GM18499 (cell line): ENCODE measurements around the gene PIH1D1.
"Not testable (repeated sequence)": the region's sequence is repeated elsewhere in the genome, so short reads cannot be mapped to it uniquely, and the experiment has no call there.

Experiments used
- ATAC-seq: cut with Tn5 transposase; IDR thresholded peaks from one replicate; pipeline ENCODE4 v1.9.1; 2021; ENCODE audit warnings: moderate number of reproducible peaks; ENCODE audit not compliant: insufficient read depth, unreplicated experiment

Gene PIH1D1

GRCh38 chr19:49481020-49481683, 29.5 kb upstream of the PIH1D1 start:
- ATAC-seq: no peak

DNA sequence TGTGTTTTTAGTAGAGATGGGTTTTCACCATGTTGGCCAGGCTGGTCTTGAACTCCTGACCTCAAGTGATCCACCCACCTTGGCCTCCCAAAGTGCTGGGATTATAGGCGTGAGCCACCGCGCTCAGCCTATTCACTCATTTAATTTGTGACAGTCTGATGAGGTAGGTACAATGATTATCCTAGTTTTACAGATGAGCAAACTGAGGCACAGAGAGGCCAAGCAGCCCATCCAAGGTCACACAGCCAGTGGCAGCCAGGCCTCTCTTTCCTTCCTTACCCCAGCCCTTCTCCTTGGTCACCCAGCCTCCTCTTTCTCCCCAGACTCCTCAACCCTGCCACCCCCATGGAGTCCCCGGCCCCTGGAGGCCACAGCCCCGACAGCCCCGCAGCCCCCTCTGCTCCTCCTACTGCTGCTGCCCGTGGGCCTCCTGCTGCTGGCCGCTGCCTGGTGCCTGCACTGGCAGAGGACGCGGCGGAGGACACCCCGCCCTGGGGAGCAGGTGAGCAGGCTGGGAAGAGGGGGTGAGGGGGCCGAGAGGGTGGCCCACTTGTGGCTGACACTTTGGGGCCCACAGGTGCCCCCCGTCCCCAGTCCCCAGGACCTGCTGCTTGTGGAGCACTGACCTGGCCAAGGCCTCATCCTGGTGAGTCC, 28.5 kb upstream of the PIH1D1 start:
- no peak for ATAC-seq

DNA sequence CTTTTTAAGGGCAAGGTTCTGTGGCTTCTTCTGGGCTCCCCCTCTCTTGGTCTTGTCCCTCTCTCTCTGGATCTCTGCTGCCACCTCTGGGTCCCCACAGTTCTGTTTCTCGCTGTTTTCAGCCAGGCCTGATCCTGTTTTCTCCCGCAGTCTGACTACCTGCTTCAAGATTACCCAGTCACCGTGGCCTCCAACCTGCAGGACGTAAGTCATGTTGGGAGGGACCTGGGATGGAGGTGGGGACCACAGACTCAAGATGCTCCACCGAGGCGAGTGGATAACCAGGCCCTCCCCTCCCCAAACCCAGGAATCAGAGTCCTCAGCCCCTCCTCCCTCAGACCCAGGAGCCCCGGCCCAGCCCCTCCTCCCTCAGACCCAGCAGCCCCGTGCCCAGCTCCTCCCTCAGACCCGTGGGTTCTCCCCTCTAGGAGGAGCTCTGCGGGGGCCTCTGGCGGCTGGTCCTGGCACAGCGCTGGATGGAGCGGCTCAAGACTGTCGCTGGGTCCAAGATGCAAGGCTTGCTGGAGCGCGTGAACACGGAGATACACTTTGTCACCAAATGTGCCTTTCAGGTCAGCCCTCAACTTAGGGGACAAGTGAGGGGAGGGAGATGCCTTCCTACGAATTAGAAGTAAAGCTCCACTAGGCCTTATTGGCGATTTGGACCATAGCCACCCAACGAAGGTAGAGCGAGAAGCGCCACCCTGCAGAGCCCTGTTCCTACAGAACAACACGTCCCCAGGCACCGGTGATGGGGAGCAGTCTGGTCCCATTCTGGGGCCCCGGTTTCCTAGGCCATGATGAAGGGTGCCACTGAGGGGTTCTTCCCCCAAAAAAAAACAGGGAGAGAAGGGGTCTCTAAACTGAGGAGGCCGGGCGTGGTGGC, 24.6 kb upstream of the PIH1D1 start:
- no peak for ATAC-seq

DNA sequence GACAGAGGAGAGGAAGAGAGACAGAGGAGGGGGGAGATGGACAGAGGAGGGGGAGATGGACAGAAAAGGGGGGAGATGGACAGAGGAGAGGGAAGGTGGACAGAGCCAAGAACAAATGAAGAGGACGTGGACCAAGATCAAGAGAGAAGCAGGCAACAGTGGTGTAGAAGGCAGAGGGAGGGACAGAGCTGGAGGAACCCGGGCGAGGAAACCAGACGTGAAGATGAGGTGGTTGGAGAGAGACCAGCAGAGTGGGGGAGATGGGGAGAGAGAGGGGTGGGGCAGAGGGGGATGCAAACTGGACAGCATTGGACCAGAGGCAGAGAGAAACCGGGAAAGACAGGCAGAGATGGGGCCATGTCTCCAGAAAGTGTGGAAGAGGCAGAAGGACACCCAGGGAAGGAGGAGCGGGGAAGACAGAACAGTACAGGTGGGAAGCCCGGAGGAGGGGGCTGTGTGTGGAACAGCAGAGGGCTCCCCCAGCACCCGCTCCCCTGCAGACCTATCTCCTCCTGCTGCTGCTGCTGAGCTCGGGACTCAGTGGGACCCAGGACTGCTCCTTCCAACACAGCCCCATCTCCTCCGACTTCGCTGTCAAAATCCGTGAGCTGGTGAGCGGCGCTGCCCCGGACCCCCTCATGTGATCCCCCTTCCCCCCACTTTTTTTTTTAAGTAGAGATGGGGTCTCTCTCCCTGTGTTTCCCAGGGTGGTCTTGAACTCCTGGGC, 23.7 kb upstream of the PIH1D1 start:
- ATAC-seq: no peak

GRCh38 chr19:49474542-49474924, 22.9 kb upstream of the PIH1D1 start:
- ATAC-seq: no peak

DNA sequence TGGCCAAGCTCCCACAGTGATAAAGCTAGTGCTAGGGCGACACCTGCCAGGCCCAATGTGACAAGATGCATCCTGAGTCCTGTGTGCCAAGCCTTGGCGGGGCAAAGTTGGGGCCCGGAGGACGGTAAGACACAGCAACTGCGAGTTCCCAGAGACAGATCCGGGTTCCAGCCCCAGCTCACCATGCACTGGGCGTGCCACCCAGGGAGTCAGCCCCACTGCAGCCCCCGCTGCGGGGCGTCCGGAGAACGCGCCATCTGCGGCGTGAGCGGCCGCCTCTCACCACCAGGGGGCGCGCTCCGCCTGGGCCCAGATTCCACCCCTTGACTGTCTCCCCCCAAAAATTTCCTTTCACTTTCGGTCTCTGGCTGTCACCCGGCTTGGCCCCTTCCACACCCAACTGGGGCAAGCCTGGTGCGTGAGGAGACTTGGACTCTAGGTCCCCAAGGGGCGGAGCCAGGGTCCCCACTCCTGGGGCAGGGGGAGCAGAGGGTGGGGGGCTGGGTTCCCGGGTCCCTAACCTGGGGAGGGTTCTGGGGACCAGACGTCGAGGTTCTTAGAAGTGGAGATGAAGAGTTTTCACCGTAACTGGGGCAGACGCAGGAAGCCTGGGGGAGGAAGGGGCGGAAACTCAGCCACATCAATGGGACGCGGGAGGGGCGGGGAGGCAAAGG, 22.4 kb upstream of the PIH1D1 start, which contains the start of gene FLT3LG:
TSS of gene FLT3LG (plus strand) at position 348 of the 674 bp plus-strand sequence. CDS start 425 bp downstream, outside the sequence.
- no peak for ATAC-seq

- ATAC-seq: not testable (repeated sequence)
Measured at GRCh38 chr19:49473501-49473867, 21.9 kb upstream of the PIH1D1 start.

DNA sequence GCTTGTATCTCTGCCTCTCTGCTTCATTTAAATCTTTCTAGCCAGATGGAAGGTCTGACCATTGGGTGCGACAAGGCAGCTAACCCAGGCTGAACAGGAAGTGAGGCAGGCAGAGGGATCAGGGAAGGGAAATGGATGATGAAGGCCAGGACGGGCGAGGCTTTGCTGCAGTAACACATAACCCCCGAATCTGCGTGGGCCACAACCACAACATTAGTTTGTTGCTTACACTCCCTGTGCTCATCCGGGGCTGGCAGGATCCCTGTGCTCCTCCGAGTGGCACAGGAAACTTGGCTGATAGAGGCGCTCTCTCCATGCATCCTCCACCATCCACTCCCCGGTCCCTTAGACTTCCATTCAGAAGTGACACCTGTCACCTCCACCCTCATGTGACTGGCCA, 21.3 kb upstream of the PIH1D1 start:
- no peak for ATAC-seq

DNA sequence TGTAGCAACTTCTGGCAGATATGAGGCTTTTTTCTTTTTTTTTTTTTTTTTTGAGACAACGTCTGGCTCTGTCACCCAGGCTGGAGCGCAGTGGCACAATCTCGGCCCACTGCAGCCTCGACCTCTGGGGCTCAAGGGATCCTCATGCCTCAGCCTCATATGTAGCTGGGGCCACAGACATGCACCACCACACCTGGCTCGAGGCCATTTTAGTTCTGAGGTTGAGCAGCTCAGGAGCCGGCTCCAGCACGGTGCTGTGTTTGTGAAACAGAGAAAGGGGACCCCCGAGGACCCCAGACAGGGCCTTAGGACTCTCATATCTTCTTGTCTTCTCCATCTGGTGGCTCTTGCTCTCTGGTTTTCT, 19.0 kb upstream of the PIH1D1 start:
- ATAC-seq: no peak

- ATAC-seq: no peak
Measured at GRCh38 chr19:49469828-49470614, 18.4 kb upstream of the PIH1D1 start.

DNA sequence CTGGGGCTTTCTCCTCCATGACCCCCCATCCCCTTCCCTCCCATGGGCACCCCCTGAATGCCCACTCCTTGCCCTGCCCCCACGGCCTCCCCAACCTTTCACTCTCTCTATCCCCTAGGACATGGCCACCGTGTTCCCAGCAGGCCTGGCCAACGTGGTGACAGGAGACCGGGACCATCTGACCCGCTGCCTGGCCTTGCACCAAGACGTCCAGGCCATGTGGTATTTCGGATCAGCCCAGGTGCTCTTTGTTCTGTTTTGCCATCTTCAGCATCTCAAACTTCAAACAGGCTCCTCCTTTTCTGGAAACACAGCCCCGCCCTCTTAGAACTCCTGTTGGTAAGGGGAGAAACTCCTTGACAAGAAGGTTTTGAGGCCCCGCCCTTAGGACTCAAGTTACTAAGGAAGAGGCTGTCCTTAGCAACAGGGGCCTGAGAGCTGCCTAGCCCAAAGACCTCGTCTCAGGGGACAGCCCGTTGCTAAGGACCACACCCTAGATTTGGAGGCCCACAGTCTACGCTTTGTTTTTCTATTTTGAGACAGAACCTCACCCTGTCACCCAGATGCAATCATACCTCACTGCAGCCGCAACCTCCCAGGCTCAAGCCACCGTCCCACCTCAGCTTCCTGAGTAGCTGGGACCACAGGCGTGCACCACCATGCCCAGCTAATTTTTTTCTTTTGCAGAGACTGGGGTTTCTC, 17.3 kb upstream of the PIH1D1 start:
- peak; percentile 45 for ATAC-seq

DNA sequence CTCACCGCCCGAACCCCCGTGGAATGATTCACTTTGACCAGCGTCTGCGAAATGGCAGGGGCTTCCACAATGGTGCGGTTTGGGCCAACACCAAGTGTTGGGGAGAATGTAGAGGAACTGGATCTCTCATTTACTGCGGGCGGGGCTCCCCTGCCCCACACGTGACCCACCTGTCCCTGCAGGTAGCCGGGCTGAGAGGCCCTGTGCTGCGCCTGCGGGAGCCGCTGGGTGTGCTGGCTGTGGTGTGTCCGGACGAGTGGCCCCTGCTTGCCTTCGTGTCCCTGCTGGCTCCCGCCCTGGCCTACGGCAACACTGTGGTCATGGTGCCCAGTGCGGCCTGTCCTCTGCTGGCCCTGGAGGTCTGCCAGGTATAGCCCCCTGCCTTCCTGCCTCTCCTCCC, 16.6 kb upstream of the PIH1D1 start:
- ATAC-seq: no peak

DNA sequence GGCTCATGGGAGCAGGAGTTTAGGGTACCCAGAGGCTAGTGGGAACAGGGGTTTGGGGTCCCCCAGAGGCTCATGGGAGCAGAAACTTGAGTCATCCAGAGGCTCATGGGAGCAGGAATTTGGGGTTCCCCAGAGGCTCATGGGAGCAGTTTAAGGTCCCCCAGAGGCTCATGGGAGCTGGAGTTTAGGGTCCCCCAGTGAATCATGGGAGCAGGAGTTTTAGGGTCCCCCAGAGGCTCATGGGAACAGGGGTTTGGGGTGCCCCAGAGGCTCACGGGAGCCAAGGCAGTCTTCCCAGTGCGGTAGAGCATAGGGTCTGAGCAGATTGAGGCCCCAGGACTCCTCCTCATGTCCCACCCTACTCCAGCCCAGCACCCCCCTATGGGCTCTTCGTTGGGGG, 13.8 kb upstream of the PIH1D1 start:
- ATAC-seq: no peak

GRCh38 chr19:49463960-49464740, 12.5 kb upstream of the PIH1D1 start:
- no peak for ATAC-seq

- no peak for ATAC-seq
Measured at GRCh38 chr19:49462492-49462891, 10.9 kb upstream of the PIH1D1 start.

DNA sequence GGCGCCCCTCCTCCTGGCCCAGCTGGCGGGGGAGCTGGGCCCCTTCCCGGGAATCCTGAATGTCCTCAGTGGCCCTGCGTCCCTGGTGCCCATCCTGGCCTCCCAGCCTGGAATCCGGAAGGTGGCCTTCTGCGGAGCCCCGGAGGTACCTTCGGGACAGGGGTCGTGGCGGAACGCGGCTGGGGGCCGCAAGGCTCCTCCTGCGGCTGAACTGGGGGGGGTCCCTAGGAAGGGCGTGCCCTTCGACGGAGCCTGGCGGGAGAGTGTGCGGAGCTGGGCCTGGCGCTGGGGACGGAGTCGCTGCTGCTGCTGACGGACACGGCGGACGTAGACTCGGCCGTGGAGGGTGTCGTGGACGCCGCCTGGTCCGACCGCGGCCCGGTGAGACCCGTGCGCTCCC, 10.0 kb upstream of the PIH1D1 start:
- no peak for ATAC-seq

DNA sequence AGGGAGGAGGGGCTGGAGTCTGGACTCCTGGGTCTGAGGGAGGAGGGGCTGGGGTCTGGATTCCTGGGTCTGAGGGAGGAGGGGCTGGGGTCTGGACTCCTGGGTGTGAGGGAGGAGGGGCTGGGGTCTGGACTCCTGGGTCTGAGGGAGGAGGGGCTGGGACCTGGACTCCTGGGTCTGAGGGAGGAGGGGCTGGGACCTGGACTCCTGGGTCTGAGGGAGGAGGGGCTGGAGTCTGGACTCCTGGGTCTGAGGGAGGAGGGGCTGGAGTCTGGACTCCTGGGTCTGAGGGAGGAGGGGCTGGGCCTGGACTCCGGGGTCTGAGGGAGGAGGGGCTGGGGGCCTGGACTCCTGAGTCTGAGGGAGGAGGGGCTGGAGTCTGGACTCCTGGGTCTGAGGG, 9.5 kb upstream of the PIH1D1 start:
- ATAC-seq: not testable (repeated sequence)

DNA sequence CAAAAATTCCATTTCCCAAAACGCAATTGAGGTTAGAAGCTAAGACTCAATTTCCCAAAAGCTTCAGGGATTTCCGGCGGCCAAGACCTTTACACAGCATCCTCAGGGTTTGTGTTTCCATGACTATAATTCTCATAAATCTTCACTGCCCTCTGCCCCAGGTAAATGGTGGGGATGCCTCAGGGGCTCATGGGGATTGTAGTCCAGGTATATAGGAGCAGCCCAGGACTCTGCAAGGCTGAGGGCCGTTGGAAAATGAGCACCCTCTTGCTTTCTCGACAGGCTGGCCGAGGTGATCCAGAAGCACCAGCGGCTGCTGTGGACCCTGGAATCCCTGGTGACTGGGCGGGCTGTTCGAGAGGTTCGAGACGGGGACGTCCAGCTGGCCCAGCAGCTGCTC, 7.8 kb upstream of the PIH1D1 start:
- ATAC-seq: no peak
